H9 (cell line): Measurements from ENCODE around the gene GSK3A. TPM values are rescaled to one million over a fixed set of nuclear protein-coding genes. Genes with fewer than 3 reads are reported as not detected.
A peak's percentile ranks its signal among the peaks of the same experiment; 100 is the strongest.

Source experiments
- DNase-seq: peaks from one replicate; pipeline ENCODE4 v3.0.0-alpha.2; 2017
- H2AFZ ChIP-seq: one replicate; pipeline ENCODE4 v1.6.1; 2013; ENCODE audit warnings: mild to moderate bottlenecking, low read length, control low read depth, moderate library complexity
- H2AK5ac ChIP-seq: 2 replicates; pipeline ENCODE4 v1.6.1; 2013; ENCODE audit warnings: low read length, control low read depth, mixed read lengths; ENCODE audit not compliant: insufficient read length
- H2BK120ac ChIP-seq: one replicate; pipeline ENCODE4 v1.6.1; 2013; ENCODE audit warnings: low read depth, mild to moderate bottlenecking, low read length, control low read depth, inconsistent platforms; ENCODE audit not compliant: poor library complexity, severe bottlenecking
- H2BK12ac ChIP-seq: 2 replicates; pipeline ENCODE4 v1.6.1; 2013; ENCODE audit warnings: low read length, control low read depth, mixed read lengths, low read depth; ENCODE audit not compliant: insufficient read length
- H2BK15ac ChIP-seq: 2 replicates; pipeline ENCODE4 v1.6.1; 2013; ENCODE audit warnings: low read depth, low read length, control low read depth
- H2BK20ac ChIP-seq: one replicate; pipeline ENCODE4 v1.6.1; 2013; ENCODE audit warnings: low read depth, mild to moderate bottlenecking, low read length, control low read depth, inconsistent platforms; ENCODE audit not compliant: poor library complexity, severe bottlenecking
- H2BK5ac ChIP-seq: 2 replicates; pipeline ENCODE4 v1.6.1; 2013; ENCODE audit warnings: low read length, control low read depth, mixed read lengths; ENCODE audit not compliant: insufficient read length
- H3K14ac ChIP-seq: 2 replicates; pipeline ENCODE4 v1.6.1; 2013; ENCODE audit warnings: low read length, control low read depth; ENCODE audit not compliant: insufficient read depth
- H3K18ac ChIP-seq: 2 replicates; pipeline ENCODE4 v1.6.1; 2013; ENCODE audit warnings: low read depth, mild to moderate bottlenecking, mixed read lengths, low read length, control low read depth; ENCODE audit not compliant: insufficient read length
- H3K23ac ChIP-seq: 2 replicates; pipeline ENCODE4 v1.6.1; 2013; ENCODE audit warnings: low read length, control low read depth, mixed read lengths, low read depth; ENCODE audit not compliant: insufficient read length
- H3K23me2 ChIP-seq: 2 replicates; pipeline ENCODE4 v1.6.1; 2013; ENCODE audit warnings: low read depth, mild to moderate bottlenecking, mixed read lengths, low read length, control low read depth; ENCODE audit not compliant: insufficient read length, poor library complexity, severe bottlenecking
- H3K27ac ChIP-seq: 2 replicates; pipeline ENCODE4 v1.5.1; 2013; ENCODE audit warnings: low read length, control low read depth, mixed read lengths, low read depth; ENCODE audit not compliant: insufficient read length
- H3K27me3 ChIP-seq: 2 replicates; pipeline ENCODE4 v1.6.1; 2013; ENCODE audit warnings: low read length, control low read depth, inconsistent platforms; ENCODE audit not compliant: insufficient read depth
- H3K4ac ChIP-seq: 2 replicates; pipeline ENCODE4 v1.6.1; 2013; ENCODE audit warnings: low read depth, mild to moderate bottlenecking, control low read depth, inconsistent platforms, low read length, moderate library complexity
- H3K4me1 ChIP-seq: 2 replicates; pipeline ENCODE4 v1.6.1; 2013; ENCODE audit warnings: low read length, control low read depth, inconsistent platforms; ENCODE audit not compliant: insufficient read depth
- H3K4me2 ChIP-seq: 2 replicates; pipeline ENCODE4 v1.6.1; 2013; ENCODE audit warnings: low read length, control low read depth, mixed read lengths; ENCODE audit not compliant: insufficient read length, insufficient read depth
- H3K56ac ChIP-seq: 2 replicates; pipeline ENCODE4 v1.6.1; 2013; ENCODE audit warnings: low read depth, mild to moderate bottlenecking, mixed read lengths, low read length, control low read depth; ENCODE audit not compliant: insufficient read length
- H3K79me1 ChIP-seq: 2 replicates; pipeline ENCODE4 v1.6.1; 2013; ENCODE audit warnings: low read depth, mild to moderate bottlenecking, moderate library complexity, low read length, control low read depth, inconsistent platforms; ENCODE audit not compliant: insufficient read depth, poor library complexity, severe bottlenecking
- H3K79me2 ChIP-seq: 2 replicates; pipeline ENCODE4 v1.6.1; 2013; ENCODE audit warnings: low read length, control low read depth, inconsistent platforms; ENCODE audit not compliant: insufficient read depth
- H3K9ac ChIP-seq: 2 replicates; pipeline ENCODE4 v1.6.1; 2013; ENCODE audit warnings: low read length, control low read depth, mixed read lengths; ENCODE audit not compliant: insufficient read length; ENCODE audit errors: extremely low read depth
- H3K9me3 ChIP-seq: one replicate; pipeline ENCODE4 v1.6.1; 2013; ENCODE audit warnings: low read depth, low read length, inconsistent platforms; ENCODE audit not compliant: control insufficient read depth
- H3T11ph ChIP-seq: one replicate; pipeline ENCODE4 v1.6.1; 2013; ENCODE audit warnings: mild to moderate bottlenecking, low read length, control low read depth, inconsistent platforms
- H4K20me1 ChIP-seq: one replicate; pipeline ENCODE4 v1.6.1; 2013; ENCODE audit not compliant: control insufficient read depth, insufficient read length, insufficient read depth
- H4K5ac ChIP-seq: 2 replicates; pipeline ENCODE4 v1.6.1; 2013; ENCODE audit warnings: low read depth, mild to moderate bottlenecking, mixed read lengths, low read length, control low read depth; ENCODE audit not compliant: insufficient read length
- H4K8ac ChIP-seq: replicated peaks from 2 replicates; pipeline ENCODE4 v1.6.1; 2013; ENCODE audit warnings: low read length, control low read depth, mixed read lengths, low read depth; ENCODE audit not compliant: insufficient read length
- H4K91ac ChIP-seq: 2 replicates; pipeline ENCODE4 v1.6.1; 2013; ENCODE audit warnings: low read depth, mild to moderate bottlenecking, moderate library complexity, mixed read lengths, low read length, control low read depth; ENCODE audit not compliant: insufficient read length
- H3K27ac Mint-ChIP-seq, 3 experiments: 2 replicates in 2 of 3; 3 replicates in 1 of 3; pipeline ENCODE4 v1.8.0; 2020 to 2021; ENCODE audit warnings: mixed read lengths in 3 of 3, mild to moderate bottlenecking in 1 of 3, moderate library complexity in 1 of 3
- H3K27me3 Mint-ChIP-seq: 2 replicates; pipeline ENCODE4 v1.8.0; 2021; ENCODE audit warnings: low read depth, mild to moderate bottlenecking, moderate library complexity, mixed read lengths
- H3K36me3 Mint-ChIP-seq, 3 experiments: 2 replicates in 2 of 3; 3 replicates in 1 of 3; pipeline ENCODE4 v1.8.0; 2020 to 2021; ENCODE audit warnings: low read depth in 3 of 3, mixed read lengths in 3 of 3; ENCODE audit not compliant: insufficient read depth in 1 of 3
- H3K4me1 Mint-ChIP-seq, 2 experiments: 2 replicates each; pipeline ENCODE4 v1.8.0; 2020; ENCODE audit warnings: mixed read lengths in 2 of 2
- H3K4me3 Mint-ChIP-seq, 2 experiments: 2 replicates in 1 of 2; 3 replicates in 1 of 2; pipeline ENCODE4 v1.8.0; 2020 to 2021; ENCODE audit warnings: mild to moderate bottlenecking in 2 of 2, mixed read lengths in 2 of 2, moderate library complexity in 1 of 2
- H3K9me3 Mint-ChIP-seq, 2 experiments: 2 replicates in 1 of 2; 3 replicates in 1 of 2; pipeline ENCODE4 v1.8.0; 2020; ENCODE audit warnings: mild to moderate bottlenecking in 2 of 2, mixed read lengths in 2 of 2, moderate library complexity in 1 of 2
- CTCF ChIP-seq: fragments of 200-600 bp; sonication (generic); conservative IDR thresholded peaks from 3 replicates; pipeline ENCODE4 v1.8.0; 2021; ENCODE audit warnings: antibody characterized with exemption, mild to moderate bottlenecking
- WGBS: extraction: QIAGEN DNeasy Blood & Tissue Kit; methylation state at CpG from one replicate; pipeline ENCODE4 v1.1.7; 2013; ENCODE audit warnings: missing lambda C conversion rate, low lambda C conversion rate, mixed read lengths; ENCODE audit not compliant: insufficient read length; ENCODE audit errors: extremely low coverage; 5-methylcytosine and 5-hydroxymethylcytosine counted together
- total RNA-seq: library from RNA; stranded (reverse); gene quantifications from 2 replicates; pipeline ENCODE4 v1.2.1, GENCODE V29; 2021

The GSK3A gene
- total RNA-seq, 1 experiment from 2014 or later, result 52.4 TPM

- Histone ChIP-seq H4K20me1 (no peaks in the 10 kb centered on the region), H2BK120ac (no peak overlapping the region), H3K18ac (no peak overlapping the region), H3K79me1 (peaks cover 4% of the 10 kb centered on the region), H4K5ac (no peak overlapping the region), H3K4me2 (no peak overlapping the region), H2BK20ac (no peak overlapping the region), H3K4ac (no peak overlapping the region), H3K56ac (no peak overlapping the region), H3K9ac (no peak overlapping the region), H4K8ac (no peak overlapping the region), H4K91ac (no peak overlapping the region), H3K23me2 (peaks cover 2% of the 10 kb centered on the region), H2AFZ (no peak overlapping the region), H2BK15ac (no peak overlapping the region), H2BK12ac (no peak overlapping the region), H3K4me1 (peaks cover 4% of the 10 kb centered on the region; the same call in 1 of the 2 replicates), H2AK5ac (no peak overlapping the region), H3K23ac (no peak overlapping the region), H3T11ph (no peak overlapping the region), H3K14ac (no peak overlapping the region), H3K9me3 (no peaks in the 10 kb centered on the region), H3K27me3 (no peaks in the 10 kb centered on the region), H3K27ac (no peak overlapping the region), H2BK5ac (no peak overlapping the region), H3K79me2 (peaks cover 6% of the 10 kb centered on the region; the same call in 1 of the 2 replicates)
- Mint-ChIP-seq H3K27ac (peak overlapping the region in 2 of 3 experiments; percentile 68 to 78; a peak in 4 of 7 replicates), H3K4me1 (peaks cover 31 to 50% of the 10 kb centered on the region in 2 experiments), H3K9me3 (no peaks in the 10 kb centered on the region; a peak in 1 of 5 replicates), H3K4me3 (peak overlapping the region in 1 of 2 experiments; percentile 12; a peak in 1 of 5 replicates), H3K36me3 (peaks cover 46 to 80% (median 76%) of the 10 kb centered on the region in 3 experiments), H3K27me3 (peaks cover 6% of the 10 kb centered on the region)
- peak; percentile 44; the same call in 2 of the 3 replicates for TF ChIP-seq CTCF
- peak; percentile 84 for DNase-seq
- no CpG with 5 or more reads among the region's 32 CpGs for WGBS
These were observed 42.8 kb downstream of the GSK3A start for GRCh38 chr19:42199440-42200115.
